HG03442 (cell line): Measurements from ENCODE around the gene CDC42BPA.
"Not testable (repeated sequence)": the region's sequence is repeated elsewhere in the genome, so short reads cannot be mapped to it uniquely, and the experiment has no call there.

Source experiments
- ATAC-seq: cut with Tn5 transposase; IDR thresholded peaks from one replicate; pipeline ENCODE4 v1.9.1; 2021; ENCODE audit warnings: mild to moderate bottlenecking, moderate library complexity; ENCODE audit not compliant: unreplicated experiment

CDC42BPA gene

GRCh38 chr1:227140376-227140775, 177.9 kb downstream of the CDC42BPA start:
- ATAC-seq = no peak

- ATAC-seq = no peak
Observed at GRCh38 chr1:227136210-227136820, 182.0 kb downstream of the CDC42BPA start.

- no peak for ATAC-seq
Observed at GRCh38 chr1:227134686-227135314, 183.5 kb downstream of the CDC42BPA start.

- not testable (repeated sequence) for ATAC-seq
Observed at GRCh38 chr1:227132695-227133094, 185.6 kb downstream of the CDC42BPA start.

- ATAC-seq = no peak
Observed at GRCh38 chr1:227131193-227131592, 187.1 kb downstream of the CDC42BPA start.

- no peak for ATAC-seq
Observed at GRCh38 chr1:227127891-227128290, 190.4 kb downstream of the CDC42BPA start.

GRCh38 chr1:227125929-227126545, 192.3 kb downstream of the CDC42BPA start:
- ATAC-seq = no peak

GRCh38 chr1:227124473-227124872, 193.8 kb downstream of the CDC42BPA start:
- ATAC-seq = no peak

GRCh38 chr1:227120826-227121225, 197.5 kb downstream of the CDC42BPA start:
- ATAC-seq = no peak

GRCh38 chr1:227112538-227112937, 205.8 kb downstream of the CDC42BPA start:
- ATAC-seq = no peak

- no peak for ATAC-seq
Observed at GRCh38 chr1:227111782-227112181, 206.5 kb downstream of the CDC42BPA start.

GRCh38 chr1:227105291-227105690, 213.0 kb downstream of the CDC42BPA start:
- not testable (repeated sequence) for ATAC-seq

- ATAC-seq = no peak
Observed at GRCh38 chr1:227102056-227102455, 216.2 kb downstream of the CDC42BPA start.

- no peak for ATAC-seq
Observed at GRCh38 chr1:227094249-227094966, 223.9 kb downstream of the CDC42BPA start.

GRCh38 chr1:227093309-227093708, 225.0 kb downstream of the CDC42BPA start:
- no peak for ATAC-seq

GRCh38 chr1:227092069-227092468, 226.2 kb downstream of the CDC42BPA start:
- ATAC-seq = no peak

- ATAC-seq = no peak
Observed at GRCh38 chr1:227086636-227087035, 231.7 kb downstream of the CDC42BPA start.

GRCh38 chr1:227082999-227083746, 235.1 kb downstream of the CDC42BPA start:
- ATAC-seq = no peak

- ATAC-seq = no peak
Observed at GRCh38 chr1:227077783-227078182, 240.5 kb downstream of the CDC42BPA start.

GRCh38 chr1:227073786-227074185, 244.5 kb downstream of the CDC42BPA start:
- no peak for ATAC-seq

- peak; percentile 63 for ATAC-seq
Observed at GRCh38 chr1:227072991-227073390, 245.3 kb downstream of the CDC42BPA start.
